ENCODE data around the gene CFAP77.

The CFAP77 gene

DNA sequence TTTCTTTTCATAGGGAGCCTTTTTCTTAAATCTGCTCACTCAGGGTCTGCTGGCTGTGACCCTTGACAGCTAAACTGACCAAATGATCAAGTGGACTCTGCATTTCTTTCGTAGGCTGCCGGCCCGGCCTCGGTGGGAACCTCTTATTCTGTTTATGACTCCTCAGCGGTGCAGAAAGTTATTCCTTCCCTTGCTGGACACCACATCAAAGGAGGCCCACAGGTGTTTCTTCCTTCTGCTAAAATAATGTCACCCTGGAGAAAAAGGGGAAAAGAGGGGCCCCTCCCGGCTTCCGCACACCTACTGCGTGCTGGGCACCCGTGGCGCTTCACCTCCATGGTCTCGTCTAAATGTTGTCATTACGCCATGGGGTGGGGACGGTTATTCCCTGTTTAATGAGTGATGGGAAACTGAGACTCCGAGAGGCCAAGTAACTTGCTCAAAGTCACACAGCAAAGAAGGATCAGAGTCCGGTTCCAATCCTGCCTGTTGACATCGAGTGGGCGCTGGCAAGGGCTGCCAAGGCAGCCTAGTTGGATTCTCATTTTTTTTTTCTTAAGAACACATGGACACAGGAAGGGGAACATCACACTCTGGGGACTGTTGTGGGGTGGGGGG lies 72.3 kb downstream of the CFAP77 start:
- TF ChIP-seq ZNF384 (IDR thresholded peaks at IDR 0.05) (no peak), ARNT (IDR thresholded peaks at IDR 0.05) (no peak), L3MBTL2 (conservative IDR thresholded peaks at IDR 0.05) (no peak), FOXM1 (IDR thresholded peaks at IDR 0.05; ENCODE audit: borderline replicate concordance) (no peak), SP1 (IDR thresholded peaks at IDR 0.05) (no peak), SUZ12 (IDR thresholded peaks at IDR 0.05) (no peak), CTBP1 (IDR thresholded peaks at IDR 0.05; ENCODE audit: borderline replicate concordance) (no peak), FOXA1 (IDR thresholded peaks at IDR 0.05) (no peak), HDGF (IDR thresholded peaks at IDR 0.05; ENCODE audit: borderline replicate concordance) (no peak), NFRKB (IDR thresholded peaks at IDR 0.05) (no peak), ELF4 (IDR thresholded peaks at IDR 0.05) (no peak), BHLHE40 (IDR thresholded peaks at IDR 0.05; ENCODE audit: borderline replicate concordance) (no peak), LEF1 (IDR thresholded peaks at IDR 0.05; ENCODE audit: borderline replicate concordance) (no peak), TARDBP (IDR thresholded peaks at IDR 0.05) (no peak), FOXK2 (IDR thresholded peaks at IDR 0.05) (no peak)
- TF ChIP-seq, protein P1, sequence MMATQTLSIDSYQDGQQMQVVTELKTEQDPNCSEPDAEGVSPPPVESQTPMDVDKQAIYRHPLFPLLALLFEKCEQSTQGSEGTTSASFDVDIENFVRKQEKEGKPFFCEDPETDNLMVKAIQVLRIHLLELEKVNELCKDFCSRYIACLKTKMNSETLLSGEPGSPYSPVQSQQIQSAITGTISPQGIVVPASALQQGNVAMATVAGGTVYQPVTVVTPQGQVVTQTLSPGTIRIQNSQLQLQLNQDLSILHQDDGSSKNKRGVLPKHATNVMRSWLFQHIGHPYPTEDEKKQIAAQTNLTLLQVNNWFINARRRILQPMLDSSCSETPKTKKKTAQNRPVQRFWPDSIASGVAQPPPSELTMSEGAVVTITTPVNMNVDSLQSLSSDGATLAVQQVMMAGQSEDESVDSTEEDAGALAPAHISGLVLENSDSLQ (IDR thresholded peaks at IDR 0.05), result no peak
- DNase-seq (ENCODE audit: extremely low spot score), result no peak
- POLR2A ChIA-PET, result no interaction called here
- CTCF ChIA-PET, result no interaction called here

DNA sequence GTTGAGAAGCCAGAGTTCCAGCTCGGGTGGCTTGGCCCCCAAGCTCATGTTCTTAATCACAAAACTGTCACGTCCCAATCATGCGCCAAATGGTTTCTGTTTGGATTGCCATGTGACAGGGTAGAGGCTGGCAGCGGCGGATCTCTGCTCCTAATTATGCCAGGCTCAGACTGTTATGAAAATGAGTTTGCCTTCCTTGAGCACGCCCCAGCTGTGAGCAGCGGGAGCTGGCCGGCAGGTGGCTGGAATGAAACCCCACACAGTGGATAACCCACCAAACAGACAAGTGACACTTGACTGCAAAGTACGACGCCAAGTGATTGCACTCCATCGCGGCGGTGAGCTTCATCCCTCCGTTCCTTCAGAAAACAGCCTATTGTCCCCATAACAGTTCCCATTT lies 75.4 kb downstream of the CFAP77 start:
- DNase-seq (ENCODE audit: extremely low spot score), result no peak
- TF ChIP-seq LEF1 (IDR thresholded peaks at IDR 0.05; ENCODE audit: borderline replicate concordance), result no peak
- TF ChIP-seq TARDBP (IDR thresholded peaks at IDR 0.05), result no peak
- CTCF ChIA-PET, result interaction anchor here (0.8 kb wide), 1 partner anchor 22 kb away, joined by 3 read pairs; no protein-coding TSS in a partner anchor
- POLR2A ChIA-PET, result no interaction called here

DNA sequence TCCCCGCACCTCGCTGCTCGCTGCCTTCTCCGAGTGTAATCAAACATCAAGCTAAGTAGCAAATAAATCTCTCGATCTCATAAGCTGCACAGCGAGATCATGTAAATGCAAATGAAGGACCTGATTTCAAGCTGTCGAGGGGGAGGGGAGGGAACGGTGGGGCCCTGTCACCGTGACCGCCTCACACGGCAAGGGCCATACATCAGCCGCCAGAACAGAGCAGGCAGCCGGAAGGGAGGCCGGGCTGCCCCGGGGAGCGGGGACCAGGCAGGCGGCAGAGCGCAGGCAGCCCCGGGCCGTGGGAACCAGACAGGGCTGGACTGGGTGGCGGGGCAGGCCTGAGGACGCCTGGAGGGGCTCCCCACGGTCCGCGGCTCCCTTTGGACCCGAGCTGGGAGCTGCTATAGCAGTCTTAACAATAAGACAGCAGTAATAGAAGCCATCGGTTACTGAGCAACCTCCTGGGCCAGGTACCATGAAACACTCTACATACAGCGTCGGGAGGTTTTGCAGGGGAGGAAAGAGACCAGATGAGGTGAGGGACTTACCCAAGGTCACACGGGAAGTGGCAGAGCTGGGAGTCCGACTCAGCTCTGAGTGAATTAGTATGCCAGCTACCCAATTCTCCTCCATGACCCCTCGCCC lies 76.8 kb downstream of the CFAP77 start:
- DNase-seq (ENCODE audit: extremely low spot score), result no peak
- ChIA-PET CTCF (no interaction called here), POLR2A (no interaction called here)
- no peak for TF ChIP-seq ARNT (IDR thresholded peaks at IDR 0.05)
- TF ChIP-seq SUZ12 (IDR thresholded peaks at IDR 0.05), result no peak

DNA sequence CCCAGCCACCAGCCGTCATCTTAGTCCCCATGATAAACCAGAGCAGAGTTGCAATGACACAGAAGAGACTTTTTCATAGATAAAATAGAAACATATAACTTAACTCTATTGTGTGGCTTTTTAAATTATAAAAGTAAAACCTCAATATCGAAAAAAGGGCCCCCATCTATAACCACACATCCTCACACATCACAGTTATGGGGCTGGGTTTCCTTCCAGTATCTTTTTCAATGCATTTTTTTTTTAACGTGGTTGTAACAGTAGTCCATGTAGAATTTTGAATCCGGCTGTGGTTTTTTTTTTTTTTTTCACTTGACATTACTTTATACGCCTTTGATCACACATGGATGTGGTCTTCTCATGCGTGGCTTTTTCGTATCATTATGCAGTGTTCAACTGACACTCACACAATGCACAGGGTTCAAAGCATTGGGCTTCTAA lies 77.4 kb downstream of the CFAP77 start:
- CTCF ChIA-PET, result no interaction called here
- DNase-seq (ENCODE audit: extremely low spot score), result no peak
- POLR2A ChIA-PET, result interaction anchor here (0.5 kb wide), 1 partner anchor 274 kb away, joined by 3 read pairs; no protein-coding TSS in a partner anchor
- TF ChIP-seq NFRKB (IDR thresholded peaks at IDR 0.05) (no peak), BHLHE40 (IDR thresholded peaks at IDR 0.05; ENCODE audit: borderline replicate concordance) (no peak), ELF4 (IDR thresholded peaks at IDR 0.05) (no peak), TARDBP (IDR thresholded peaks at IDR 0.05) (no peak), LEF1 (IDR thresholded peaks at IDR 0.05; ENCODE audit: borderline replicate concordance) (no peak), CTBP1 (IDR thresholded peaks at IDR 0.05; ENCODE audit: borderline replicate concordance) (no peak), SP1 (IDR thresholded peaks at IDR 0.05) (no peak), FOXM1 (IDR thresholded peaks at IDR 0.05; ENCODE audit: borderline replicate concordance) (no peak), L3MBTL2 (conservative IDR thresholded peaks at IDR 0.05) (no peak), FOXA1 (IDR thresholded peaks at IDR 0.05) (no peak)

DNA sequence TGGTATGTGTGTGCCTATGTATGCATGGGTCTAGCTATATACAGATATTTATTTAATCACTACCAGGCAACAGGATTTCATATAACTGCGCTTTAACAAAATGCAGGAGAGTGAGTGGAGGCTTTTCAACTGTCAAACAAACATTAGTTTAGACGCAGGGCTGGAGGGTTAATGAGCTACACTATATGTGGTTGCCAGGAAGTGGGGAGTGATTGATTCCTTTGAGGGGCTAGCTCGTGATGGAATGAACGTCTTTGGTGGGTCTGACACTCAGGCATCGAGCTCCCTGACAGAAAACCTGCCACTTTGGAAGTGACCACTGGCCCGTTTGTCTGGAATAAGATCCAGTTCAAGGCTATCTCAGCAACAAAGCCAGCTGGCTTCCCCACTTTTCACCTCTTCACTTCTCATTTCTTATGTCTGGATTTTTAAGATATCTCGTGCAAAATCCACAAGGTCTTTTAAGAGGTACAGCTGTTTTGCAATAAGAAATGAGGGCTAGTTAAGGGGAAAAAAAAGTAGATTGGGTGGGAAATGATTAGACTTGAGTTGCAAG lies 78.0 kb downstream of the CFAP77 start:
- TF ChIP-seq BHLHE40 (IDR thresholded peaks at IDR 0.05; ENCODE audit: borderline replicate concordance) (no peak), ARNT (IDR thresholded peaks at IDR 0.05) (no peak)
- no peak for DNase-seq (ENCODE audit: extremely low spot score)
- CTCF ChIA-PET, result no interaction called here
- POLR2A ChIA-PET, result interaction anchor here (0.5 kb wide), 1 partner anchor 274 kb away, joined by 3 read pairs; no protein-coding TSS in a partner anchor

DNA sequence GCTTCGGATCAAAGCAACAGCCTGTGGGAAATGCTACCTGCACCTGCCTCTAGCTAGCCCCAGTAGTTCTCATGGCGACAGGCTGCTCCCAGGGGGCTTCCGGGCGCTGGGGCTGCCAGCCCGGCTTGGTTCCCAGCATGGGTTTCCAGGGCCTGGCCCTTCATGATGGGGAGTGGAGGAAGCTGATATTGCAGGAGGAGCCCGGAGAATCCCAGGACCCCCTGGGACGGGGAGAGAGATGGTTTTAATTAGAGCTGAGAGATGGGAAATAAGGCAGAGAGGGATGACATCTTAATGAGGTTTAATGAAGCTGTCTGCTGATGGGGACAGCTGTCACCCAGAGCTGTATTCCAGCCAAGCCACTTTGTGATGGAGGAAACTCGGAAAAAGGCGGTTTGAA lies 78.6 kb downstream of the CFAP77 start:
- DNase-seq (ENCODE audit: extremely low spot score), result no peak
- TF ChIP-seq L3MBTL2 (conservative IDR thresholded peaks at IDR 0.05) (no peak), ARNT (IDR thresholded peaks at IDR 0.05) (no peak), TARDBP (IDR thresholded peaks at IDR 0.05) (no peak), SP1 (IDR thresholded peaks at IDR 0.05) (no peak), FOXM1 (IDR thresholded peaks at IDR 0.05; ENCODE audit: borderline replicate concordance) (no peak), CTBP1 (IDR thresholded peaks at IDR 0.05; ENCODE audit: borderline replicate concordance) (no peak), ELF4 (IDR thresholded peaks at IDR 0.05) (no peak), ZNF384 (IDR thresholded peaks at IDR 0.05) (no peak), FOXA1 (IDR thresholded peaks at IDR 0.05) (no peak), FOXK2 (IDR thresholded peaks at IDR 0.05) (no peak), LEF1 (IDR thresholded peaks at IDR 0.05; ENCODE audit: borderline replicate concordance) (no peak), BHLHE40 (IDR thresholded peaks at IDR 0.05; ENCODE audit: borderline replicate concordance) (no peak), SUZ12 (IDR thresholded peaks at IDR 0.05) (no peak), HDGF (IDR thresholded peaks at IDR 0.05; ENCODE audit: borderline replicate concordance) (no peak), NFRKB (IDR thresholded peaks at IDR 0.05) (no peak)
- TF ChIP-seq, protein P1 (IDR thresholded peaks at IDR 0.05), result no peak
- POLR2A ChIA-PET, result no interaction called here
- CTCF ChIA-PET, result no interaction called here

DNA sequence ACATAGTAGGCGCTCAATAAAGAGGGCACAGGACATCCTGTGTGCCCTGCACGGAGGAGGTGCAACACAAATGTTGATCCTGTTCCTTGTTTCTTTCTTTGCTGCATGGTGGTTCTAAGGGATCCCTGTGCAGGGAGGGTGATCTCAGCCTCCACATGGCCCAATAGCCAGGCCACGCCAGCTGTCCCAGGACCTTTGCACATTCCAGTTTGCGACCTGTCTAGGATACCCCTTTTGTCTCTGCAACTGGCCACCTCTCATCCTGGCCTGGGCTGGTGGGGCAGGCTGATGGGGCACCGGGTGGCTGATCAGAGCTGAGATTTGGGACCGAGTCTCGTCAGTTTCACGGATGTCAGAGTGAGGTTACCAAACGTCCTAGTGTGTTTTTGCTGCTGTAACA lies 79.5 kb downstream of the CFAP77 start:
- no peak for DNase-seq (ENCODE audit: extremely low spot score)
- CTCF ChIA-PET, result no interaction called here
- TF ChIP-seq SP1 (IDR thresholded peaks at IDR 0.05) (no peak), BHLHE40 (IDR thresholded peaks at IDR 0.05; ENCODE audit: borderline replicate concordance) (no peak), FOXM1 (IDR thresholded peaks at IDR 0.05; ENCODE audit: borderline replicate concordance) (no peak), LEF1 (IDR thresholded peaks at IDR 0.05; ENCODE audit: borderline replicate concordance) (no peak), ELF4 (IDR thresholded peaks at IDR 0.05) (no peak), L3MBTL2 (conservative IDR thresholded peaks at IDR 0.05) (no peak), NFRKB (IDR thresholded peaks at IDR 0.05) (no peak), TARDBP (IDR thresholded peaks at IDR 0.05) (no peak), ZNF384 (IDR thresholded peaks at IDR 0.05) (no peak), HDGF (IDR thresholded peaks at IDR 0.05; ENCODE audit: borderline replicate concordance) (no peak), SUZ12 (IDR thresholded peaks at IDR 0.05) (no peak), CTBP1 (IDR thresholded peaks at IDR 0.05; ENCODE audit: borderline replicate concordance) (no peak)
- TF ChIP-seq, protein P1 (IDR thresholded peaks at IDR 0.05), result no peak
- POLR2A ChIA-PET, result no interaction called here

Measured in HEK293T (cell line).